ENCODE measurements around the gene CCNQ.

DNA sequence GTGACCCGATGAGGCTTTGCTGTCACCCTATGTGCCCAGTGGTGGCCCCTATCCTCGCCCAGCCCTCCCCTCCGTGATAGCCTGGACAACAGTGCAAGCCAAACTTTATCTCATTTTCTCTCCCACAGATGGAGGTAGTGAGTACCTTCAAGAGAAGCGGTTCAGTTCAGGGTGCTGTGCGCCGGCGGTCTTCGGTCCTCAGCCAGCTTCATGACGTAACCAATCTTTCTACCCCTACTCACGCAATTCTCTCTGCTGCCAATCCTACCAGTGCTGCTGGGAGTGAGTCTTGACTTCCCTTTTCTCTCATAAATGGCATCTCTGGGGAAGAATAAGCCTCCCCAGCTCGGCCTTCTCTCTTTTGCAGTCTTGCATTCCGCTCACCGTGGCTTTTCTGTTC lies 29.5 kb downstream of the CCNQ start:
- TF ChIP-seq EZH2phosphoT487 (IDR thresholded peaks at IDR 0.05; ENCODE audit: insufficient read depth, low read depth) (no peak), EZH2 (IDR thresholded peaks at IDR 0.05; ENCODE audit: insufficient read depth, poor library complexity, severe bottlenecking) (no peak)
